ENCODE measurements around the gene RCN2. TPM values are rescaled to one million over a fixed set of nuclear protein-coding genes. Genes with fewer than 3 reads are reported as not detected.

The RCN2 gene
- total RNA-seq, 1 experiment from 2014 or later, result 82.7 TPM

DNA sequence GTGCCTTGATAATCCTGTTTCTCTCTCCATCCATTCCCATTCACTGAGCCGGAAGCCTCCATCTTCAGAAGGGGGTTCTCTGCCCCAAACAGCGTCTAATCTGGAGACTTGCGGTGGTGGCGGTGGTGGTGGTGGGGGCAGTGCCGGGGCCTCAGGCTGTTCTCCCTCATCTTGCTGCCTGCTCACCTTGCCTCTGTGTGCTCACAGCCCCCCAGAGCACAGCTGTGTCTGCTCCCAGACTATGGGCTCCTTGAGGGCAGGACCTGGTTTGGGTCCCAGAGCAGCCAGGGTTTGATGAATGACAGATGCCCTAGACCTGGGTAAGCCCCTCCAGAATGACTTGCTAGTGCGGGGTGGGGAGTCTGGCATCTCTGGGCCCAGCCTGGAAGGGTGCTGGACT lies 62.9 kb downstream of the RCN2 start:
- Histone ChIP-seq H3K9ac (ENCODE audit: low read length) (no peak overlapping the region), H3K9me2 (replicated peaks; ENCODE audit: low read length) (no peaks in the 10 kb centered on the region), H3K9me3 (ENCODE audit: low read length) (no peaks in the 10 kb centered on the region), H3K36me3 (ENCODE audit: low read depth, low read length) (no peaks in the 10 kb centered on the region), H3K27me3 (ENCODE audit: low read length) (no peaks in the 10 kb centered on the region), H4K20me1 (ENCODE audit: low read length) (no peaks in the 10 kb centered on the region), H3K4me3 (ENCODE audit: low read length) (no peak overlapping the region), H3F3A (ENCODE audit: low read length, unreplicated experiment) (no peaks in the 10 kb centered on the region), H3K4me1 (ENCODE audit: insufficient read depth, low read length) (0 out of 2 replicates have a peak, but pooled peaks cover 6% of the 10 kb centered on the region), H3K79me2 (ENCODE audit: low read length) (no peaks in the 10 kb centered on the region), H2AFZ (ENCODE audit: low read length) (no peak overlapping the region), H3K27ac (ENCODE audit: low read length) (no peak overlapping the region), H3K4me2 (ENCODE audit: low read length) (no peak overlapping the region)
- TF ChIP-seq EZH2 (IDR thresholded peaks at IDR 0.05; ENCODE audit: low read length, unreplicated experiment), result no peak
- no peak for TF ChIP-seq CTCF (conservative IDR thresholded peaks at IDR 0.05; ENCODE audit: low read depth, low read length)
- no peak for TF ChIP-seq EZH2phosphoT487 (IDR thresholded peaks at IDR 0.05; ENCODE audit: borderline replicate concordance, low read length)
- ATAC-seq (no peak), DNase-seq (no peak)
- intact Hi-C loops (cut with micrococcal nuclease), result no loop called here
- CTCF ChIA-PET, result no interaction called here
- no TSS peak for BruUV-seq (replicated peaks)
- POLR2A ChIA-PET (ENCODE audit: unreplicated experiment), result no interaction called here

- Histone ChIP-seq H3K9me3 (ENCODE audit: low read length) (no peaks in the 10 kb centered on the region), H4K20me1 (ENCODE audit: low read length) (no peaks in the 10 kb centered on the region), H3K9me2 (replicated peaks; ENCODE audit: low read length) (no peaks in the 10 kb centered on the region), H3K4me3 (ENCODE audit: low read length) (no peak within 1 kb of the TSS), H3K4me2 (ENCODE audit: low read length) (no peak within 1 kb of the TSS), H2AFZ (ENCODE audit: low read length) (no peak within 1 kb of the TSS), H3K27ac (ENCODE audit: low read length) (no peak within 1 kb of the TSS), H3K79me2 (ENCODE audit: low read length) (no peaks in the 10 kb centered on the region), H3K9ac (ENCODE audit: low read length) (no peak within 1 kb of the TSS), H3K4me1 (ENCODE audit: insufficient read depth, low read length) (0 out of 2 replicates have a peak, but pooled peaks cover 6% of the 10 kb centered on the region), H3K27me3 (ENCODE audit: low read length) (no peaks in the 10 kb centered on the region), H3F3A (ENCODE audit: low read length, unreplicated experiment) (no peaks in the 10 kb centered on the region), H3K36me3 (ENCODE audit: low read depth, low read length) (no peaks in the 10 kb centered on the region)
- ATAC-seq (no peak), DNase-seq (no peak)
- intact Hi-C loops (cut with micrococcal nuclease), result no loop called here
- ChIA-PET CTCF (no interaction called here), POLR2A (ENCODE audit: unreplicated experiment) (no interaction called here)
- no peak for TF ChIP-seq CTCF (conservative IDR thresholded peaks at IDR 0.05; ENCODE audit: low read depth, low read length)
- no peak for TF ChIP-seq EZH2 (IDR thresholded peaks at IDR 0.05; ENCODE audit: low read length, unreplicated experiment)
- TF ChIP-seq EZH2phosphoT487 (IDR thresholded peaks at IDR 0.05; ENCODE audit: borderline replicate concordance, low read length), result no peak
- BruUV-seq (replicated peaks), result no TSS peak
These were observed 63.7 kb downstream of the RCN2 start, which contains the start of gene PSTPIP1 for GRCh38 chr15:76994971-76995945. PSTPIP1 (plus strand) TSS chr15:76995126; CDS start chr15:76995574, 448 bp downstream.

DNA sequence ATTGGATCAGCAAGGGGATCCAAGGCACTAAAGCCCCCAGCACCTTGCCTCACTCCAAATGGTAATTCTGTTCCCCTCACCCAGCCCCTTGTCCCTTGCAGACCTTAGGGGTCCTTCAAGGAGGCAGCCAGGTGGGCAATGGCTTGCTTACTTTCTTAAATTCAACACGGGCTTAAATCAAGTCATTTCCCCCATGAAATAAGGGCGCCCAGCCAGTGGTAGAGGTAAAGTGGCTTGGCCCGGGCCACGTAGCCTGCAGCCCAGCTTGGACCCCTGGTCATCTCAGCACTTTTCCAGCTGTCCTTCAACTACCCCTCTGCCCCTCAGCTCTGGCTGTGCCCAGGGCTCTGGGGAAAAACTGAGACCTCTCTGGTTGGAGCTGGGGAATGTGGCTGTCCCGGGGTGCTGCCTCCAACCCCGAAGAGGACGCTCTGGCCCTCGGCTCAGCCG lies 64.6 kb downstream of the RCN2 start:
- Histone ChIP-seq H2AFZ (ENCODE audit: low read length) (no peak overlapping the region), H4K20me1 (ENCODE audit: low read length) (no peaks in the 10 kb centered on the region), H3K36me3 (ENCODE audit: low read depth, low read length) (no peaks in the 10 kb centered on the region), H3K9me3 (ENCODE audit: low read length) (no peaks in the 10 kb centered on the region), H3K9ac (ENCODE audit: low read length) (no peak overlapping the region), H3K4me2 (ENCODE audit: low read length) (no peak overlapping the region), H3K79me2 (ENCODE audit: low read length) (no peaks in the 10 kb centered on the region), H3F3A (ENCODE audit: low read length, unreplicated experiment) (no peaks in the 10 kb centered on the region), H3K4me3 (ENCODE audit: low read length) (no peak overlapping the region), H3K9me2 (replicated peaks; ENCODE audit: low read length) (no peaks in the 10 kb centered on the region), H3K4me1 (ENCODE audit: insufficient read depth, low read length) (0 out of 2 replicates have a peak, but pooled peaks cover 6% of the 10 kb centered on the region), H3K27me3 (ENCODE audit: low read length) (no peaks in the 10 kb centered on the region), H3K27ac (ENCODE audit: low read length) (no peak overlapping the region)
- no peak for TF ChIP-seq EZH2phosphoT487 (IDR thresholded peaks at IDR 0.05; ENCODE audit: borderline replicate concordance, low read length)
- TF ChIP-seq CTCF (conservative IDR thresholded peaks at IDR 0.05; ENCODE audit: low read depth, low read length), result no peak
- TF ChIP-seq EZH2 (IDR thresholded peaks at IDR 0.05; ENCODE audit: low read length, unreplicated experiment), result no peak
- intact Hi-C loops (cut with micrococcal nuclease), result no loop called here
- ATAC-seq, result no peak
- no TSS peak for BruUV-seq (replicated peaks)
- ChIA-PET CTCF (no interaction called here), POLR2A (ENCODE audit: unreplicated experiment) (no interaction called here)
- no peak for DNase-seq
